ENCODE results near the gene POLR2J2. TPM values are rescaled to one million over a fixed set of nuclear protein-coding genes. Genes with fewer than 3 reads are reported as not detected.
"Not testable (repeated sequence)": the region's sequence is repeated elsewhere in the genome, so short reads cannot be mapped to it uniquely, and the experiment has no call there.

Gene POLR2J2
- not detected in 2 replicates for total RNA-seq (2014; rRNA removed; shearing (Covaris generic); ENCODE audit: low replicate concordance)

- in situ Hi-C loops (cut with HindIII; ENCODE audit: low pct_unique_long_range_greater_than_20kb, low sequenced_read_pairs); DNase-seq (ENCODE audit: low read depth): not testable (repeated sequence)
These were observed at the start of gene POLR2J2 for GRCh38 chr7:102671166-102671955. Gene POLR2J2 (minus strand): TSS chr7:102671663. CDS start chr7:102671601, 62 bp downstream.

GRCh38 chr7:102718491-102718890, 47.0 kb upstream of the POLR2J2 start:
- DNase-seq (ENCODE audit: low read depth); in situ Hi-C loops (cut with HindIII; ENCODE audit: low pct_unique_long_range_greater_than_20kb, low sequenced_read_pairs): not testable (repeated sequence)

GRCh38 chr7:102715718-102716117, 44.3 kb upstream of the POLR2J2 start:
- in situ Hi-C loops (cut with HindIII; ENCODE audit: low pct_unique_long_range_greater_than_20kb, low sequenced_read_pairs); DNase-seq (ENCODE audit: low read depth): not testable (repeated sequence)

GRCh38 chr7:102714774-102715522, 43.5 kb upstream of the POLR2J2 start:
- in situ Hi-C loops (cut with HindIII; ENCODE audit: low pct_unique_long_range_greater_than_20kb, low sequenced_read_pairs); DNase-seq (ENCODE audit: low read depth): not testable (repeated sequence)

GRCh38 chr7:102713691-102714080, 42.2 kb upstream of the POLR2J2 start:
- DNase-seq (ENCODE audit: low read depth); in situ Hi-C loops (cut with HindIII; ENCODE audit: low pct_unique_long_range_greater_than_20kb, low sequenced_read_pairs): not testable (repeated sequence)

- DNase-seq (ENCODE audit: low read depth); in situ Hi-C loops (cut with HindIII; ENCODE audit: low pct_unique_long_range_greater_than_20kb, low sequenced_read_pairs): not testable (repeated sequence)
These were observed 41.7 kb upstream of the POLR2J2 start for GRCh38 chr7:102713011-102713690.

- in situ Hi-C loops (cut with HindIII; ENCODE audit: low pct_unique_long_range_greater_than_20kb, low sequenced_read_pairs), result not testable (repeated sequence)
These were observed 27.7 kb upstream of the POLR2J2 start for GRCh38 chr7:102698962-102699750.

GRCh38 chr7:102697642-102698512, 26.4 kb upstream of the POLR2J2 start:
- DNase-seq (ENCODE audit: low read depth); in situ Hi-C loops (cut with HindIII; ENCODE audit: low pct_unique_long_range_greater_than_20kb, low sequenced_read_pairs): not testable (repeated sequence)

More at GRCh38 chr7:102698962-102699750, 27.7 kb upstream of the POLR2J2 start:
- not testable (repeated sequence) for DNase-seq (ENCODE audit: low read depth)

GRCh38 chr7:102696009-102696408, 24.5 kb upstream of the POLR2J2 start:
- in situ Hi-C loops (cut with HindIII; ENCODE audit: low pct_unique_long_range_greater_than_20kb, low sequenced_read_pairs); DNase-seq (ENCODE audit: low read depth): not testable (repeated sequence)

GRCh38 chr7:102695033-102695552, 23.6 kb upstream of the POLR2J2 start:
- in situ Hi-C loops (cut with HindIII; ENCODE audit: low pct_unique_long_range_greater_than_20kb, low sequenced_read_pairs); DNase-seq (ENCODE audit: low read depth): not testable (repeated sequence)

GRCh38 chr7:102694008-102694407, 22.5 kb upstream of the POLR2J2 start:
- in situ Hi-C loops (cut with HindIII; ENCODE audit: low pct_unique_long_range_greater_than_20kb, low sequenced_read_pairs), result not testable (repeated sequence)

GRCh38 chr7:102690602-102691001, 19.1 kb upstream of the POLR2J2 start:
- in situ Hi-C loops (cut with HindIII; ENCODE audit: low pct_unique_long_range_greater_than_20kb, low sequenced_read_pairs); DNase-seq (ENCODE audit: low read depth): not testable (repeated sequence)

More at GRCh38 chr7:102694008-102694407, 22.5 kb upstream of the POLR2J2 start:
- not testable (repeated sequence) for DNase-seq (ENCODE audit: low read depth)

GRCh38 chr7:102689436-102690282, 18.2 kb upstream of the POLR2J2 start:
- in situ Hi-C loops (cut with HindIII; ENCODE audit: low pct_unique_long_range_greater_than_20kb, low sequenced_read_pairs); DNase-seq (ENCODE audit: low read depth): not testable (repeated sequence)

- in situ Hi-C loops (cut with HindIII; ENCODE audit: low pct_unique_long_range_greater_than_20kb, low sequenced_read_pairs); DNase-seq (ENCODE audit: low read depth): not testable (repeated sequence)
These were observed 17.0 kb upstream of the POLR2J2 start for GRCh38 chr7:102688299-102689036.

- DNase-seq (ENCODE audit: low read depth); in situ Hi-C loops (cut with HindIII; ENCODE audit: low pct_unique_long_range_greater_than_20kb, low sequenced_read_pairs): not testable (repeated sequence)
These were observed 11.1 kb upstream of the POLR2J2 start for GRCh38 chr7:102682560-102682959.
